Keratinocyte (primary cell): ENCODE results near the gene CCDC27. TPM values are rescaled to one million over a fixed set of nuclear protein-coding genes. Genes with fewer than 3 reads are reported as not detected.

Source experiments
- DNase-seq: peaks from one replicate; pipeline ENCODE4 v3.0.0-alpha.2; 2011; ENCODE audit warnings: low read depth, missing footprints, low spot score
- FAIRE-seq: peaks from 2 replicates; lab custom pipeline; 2011; peaks lifted over from hg19 to GRCh38; lab: Jason Lieb, UNC
- H2AFZ ChIP-seq: 2 replicates; pipeline ENCODE4 v1.6.0; 2012; ENCODE audit warnings: low read length, control low read depth, inconsistent platforms; ENCODE audit not compliant: control insufficient read depth
- H3K27ac ChIP-seq: 2 replicates; pipeline ENCODE4 v1.5.1; 2011; ENCODE audit warnings: low read length; ENCODE audit not compliant: control insufficient read depth, insufficient read depth
- H3K27me3 ChIP-seq: 3 replicates; pipeline ENCODE4 v1.6.0; 2011; ENCODE audit warnings: low read length; ENCODE audit not compliant: control insufficient read depth, insufficient read depth; ENCODE audit errors: extremely low read depth
- H3K36me3 ChIP-seq, 2 experiments: 2 replicates in 1 of 2; 3 replicates in 1 of 2; pipeline ENCODE4 v1.5.1; 2011; ENCODE audit warnings: low read length in 2 of 2, mild to moderate bottlenecking in 1 of 2; ENCODE audit not compliant: control insufficient read depth in 2 of 2, insufficient read depth in 2 of 2; ENCODE audit errors: extremely low read depth in 1 of 2
- H3K4me1 ChIP-seq: 3 replicates; pipeline ENCODE4 v1.5.1; 2011; ENCODE audit warnings: low read length; ENCODE audit not compliant: control insufficient read depth, insufficient read depth; ENCODE audit errors: extremely low read depth
- H3K4me2 ChIP-seq: 3 replicates; pipeline ENCODE4 v1.6.0; 2011; ENCODE audit warnings: low read depth, low read length; ENCODE audit not compliant: control insufficient read depth, insufficient read depth; ENCODE audit errors: extremely low read depth
- H3K4me3 ChIP-seq, 3 experiments: fragments of 200-600 bp in 1 of 3; sonication (generic) in 1 of 3; 2 replicates in 2 of 3; 3 replicates in 1 of 3; pipeline ENCODE4 v1.5.1; 2011 to 2016; ENCODE audit warnings: low read length in 3 of 3, mild to moderate bottlenecking in 3 of 3, control low read depth in 2 of 3, inconsistent platforms in 1 of 3, low read depth in 1 of 3, mixed read lengths in 1 of 3, mixed run types in 1 of 3, moderate library complexity in 1 of 3; ENCODE audit not compliant: control insufficient read depth in 2 of 3, insufficient read depth in 2 of 3; ENCODE audit errors: extremely low read depth in 1 of 3
- H3K79me2 ChIP-seq: 2 replicates; pipeline ENCODE4 v1.6.0; 2012; ENCODE audit warnings: low read length; ENCODE audit not compliant: control insufficient read depth, insufficient read depth
- H3K9ac ChIP-seq: 3 replicates; pipeline ENCODE4 v1.6.0; 2011; ENCODE audit warnings: low read length; ENCODE audit not compliant: control insufficient read depth, insufficient read depth; ENCODE audit errors: extremely low read depth
- H3K9me1 ChIP-seq: 3 replicates; pipeline ENCODE4 v1.6.0; 2011; ENCODE audit warnings: low read length; ENCODE audit not compliant: control insufficient read depth, insufficient read depth; ENCODE audit errors: extremely low read depth
- H3K9me3 ChIP-seq: 2 replicates; pipeline ENCODE4 v1.5.1; 2012; ENCODE audit warnings: low read depth, low read length; ENCODE audit not compliant: control insufficient read depth
- H4K20me1 ChIP-seq: 3 replicates; pipeline ENCODE4 v1.6.0; 2011; ENCODE audit warnings: low read length; ENCODE audit not compliant: control insufficient read depth, insufficient read depth; ENCODE audit errors: extremely low read depth
- EZH2 ChIP-seq: IDR thresholded peaks from one replicate; pipeline ENCODE4 v1.6.1; 2012; ENCODE audit warnings: inconsistent platforms, mild to moderate bottlenecking, low read length, moderate library complexity
- dilution Hi-C: fragments of 300-500 bp; cut with MboI; formaldehyde crosslinking; loops from one replicate; pipeline ENCODE4 v1.7.0; 2020; ENCODE audit warnings: low sequenced_read_pairs; ENCODE audit not compliant: extremely low pct_ligation_motif_present
- polyA plus RNA-seq, 5 experiments: library from polyadenylated mRNA; depleted of rRNA in 3 of 5; stranded (reverse) in 3 of 5; stranded (forward) in 1 of 5; unstranded in 1 of 5; fragments of >200 nt; gene quantifications; 1 replicate in 1 of 5; 2 replicates in 3 of 5; 3 replicates in 1 of 5; pipeline versions ENCODE4 v1.2.1 to v1.2.3, GENCODE V29; 2011 to 2012; ENCODE audit warnings: missing spikeins in 2 of 5, low read depth in 1 of 5, low replicate concordance in 1 of 5
- TF ChIP-seq, protein P1 (sequence below), 3 experiments: IDR thresholded peaks in 1 of 3; conservative IDR thresholded peaks in 1 of 3; optimal IDR thresholded peaks in 1 of 3; 2 replicates in 2 of 3; 3 replicates in 1 of 3; pipeline versions ENCODE3 to v1.5.1; 2011; ENCODE audit warnings: low read length in 3 of 3, mild to moderate bottlenecking in 3 of 3, moderate library complexity in 2 of 3, control low read depth in 1 of 3, inconsistent platforms in 1 of 3; ENCODE audit not compliant: insufficient read depth in 2 of 3; ENCODE audit errors: extremely low read depth in 1 of 3

The CCDC27 gene
- polyA plus RNA-seq, 1 donor (not counting 4 experiments of a cell fraction or from before 2014, with no cell fraction given): not detected

DNA sequence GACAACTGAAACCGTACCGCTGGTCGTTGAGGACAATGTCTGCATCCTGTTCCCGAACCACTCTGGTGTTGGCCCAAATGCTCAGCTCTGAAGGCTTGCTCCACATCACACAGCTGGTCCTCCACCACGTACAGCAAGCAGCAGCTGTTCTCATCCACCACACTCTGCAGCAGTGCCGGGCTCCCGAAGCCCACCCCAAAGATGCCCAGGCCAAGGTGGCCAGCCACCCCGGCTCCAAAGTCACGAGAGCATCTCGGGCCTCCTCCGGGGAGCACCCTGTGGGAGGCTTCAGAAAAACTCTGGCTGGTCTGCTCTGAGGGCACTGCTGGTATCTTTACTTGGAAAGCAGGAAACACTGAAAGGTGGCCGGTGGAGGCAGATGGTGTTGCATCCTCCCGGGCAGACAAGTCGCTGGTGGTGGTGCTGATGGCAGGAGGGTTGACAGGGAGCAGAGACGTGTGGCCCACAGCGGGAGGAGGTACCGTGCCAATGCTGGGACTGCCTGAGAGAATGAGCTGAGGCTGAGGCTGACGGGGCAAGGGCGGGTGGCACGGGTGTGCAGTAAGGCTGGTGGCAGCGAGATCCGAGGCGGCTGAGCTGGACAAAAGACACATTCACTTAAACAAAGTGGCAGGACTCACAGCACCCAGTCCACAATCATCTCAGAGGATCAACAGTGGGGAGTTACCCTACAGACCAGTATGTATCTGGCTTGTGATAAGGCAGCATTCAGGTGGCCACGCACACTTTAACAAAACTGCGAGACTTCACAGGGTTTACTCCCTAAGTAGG, 6.5 kb upstream of the CCDC27 start:
- FAIRE-seq (no peak), DNase-seq (no peak)
- H3K27me3 ChIP-seq: peaks cover 5% of the 10 kb centered on the region
- dilution Hi-C loops: no loop called here
- H3K9me3 ChIP-seq: no peaks in the 10 kb centered on the region
- H3K9ac ChIP-seq: no peak overlapping the region
- peak overlapping the region; percentile 84 for H3K4me2 ChIP-seq
- peaks cover 6 to 8% of the 10 kb centered on the region in 2 experiments for H3K36me3 ChIP-seq
- H3K27ac ChIP-seq: no peak overlapping the region
- H3K4me3 ChIP-seq: peak overlapping the region in 2 of 3 experiments; percentile 56 to 68
- TF ChIP-seq EZH2: no peak
- TF ChIP-seq, protein P1, sequence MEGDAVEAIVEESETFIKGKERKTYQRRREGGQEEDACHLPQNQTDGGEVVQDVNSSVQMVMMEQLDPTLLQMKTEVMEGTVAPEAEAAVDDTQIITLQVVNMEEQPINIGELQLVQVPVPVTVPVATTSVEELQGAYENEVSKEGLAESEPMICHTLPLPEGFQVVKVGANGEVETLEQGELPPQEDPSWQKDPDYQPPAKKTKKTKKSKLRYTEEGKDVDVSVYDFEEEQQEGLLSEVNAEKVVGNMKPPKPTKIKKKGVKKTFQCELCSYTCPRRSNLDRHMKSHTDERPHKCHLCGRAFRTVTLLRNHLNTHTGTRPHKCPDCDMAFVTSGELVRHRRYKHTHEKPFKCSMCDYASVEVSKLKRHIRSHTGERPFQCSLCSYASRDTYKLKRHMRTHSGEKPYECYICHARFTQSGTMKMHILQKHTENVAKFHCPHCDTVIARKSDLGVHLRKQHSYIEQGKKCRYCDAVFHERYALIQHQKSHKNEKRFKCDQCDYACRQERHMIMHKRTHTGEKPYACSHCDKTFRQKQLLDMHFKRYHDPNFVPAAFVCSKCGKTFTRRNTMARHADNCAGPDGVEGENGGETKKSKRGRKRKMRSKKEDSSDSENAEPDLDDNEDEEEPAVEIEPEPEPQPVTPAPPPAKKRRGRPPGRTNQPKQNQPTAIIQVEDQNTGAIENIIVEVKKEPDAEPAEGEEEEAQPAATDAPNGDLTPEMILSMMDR (optimal IDR thresholded peaks at IDR 0.05 in 1 of 3, IDR thresholded peaks at IDR 0.05 in 1 of 3, conservative IDR thresholded peaks at IDR 0.05 in 1 of 3; ENCODE audit: extremely low read depth in 1 of 3, insufficient read depth in 2 of 3, low read length in 3 of 3): no peak
- no peaks in the 10 kb centered on the region for H3K79me2 ChIP-seq
- H3K4me1 ChIP-seq: peaks cover 17% of the 10 kb centered on the region
- no peaks in the 10 kb centered on the region for H4K20me1 ChIP-seq
- peaks cover 2% of the 10 kb centered on the region for H3K9me1 ChIP-seq
- no peak overlapping the region for H2AFZ ChIP-seq

DNA sequence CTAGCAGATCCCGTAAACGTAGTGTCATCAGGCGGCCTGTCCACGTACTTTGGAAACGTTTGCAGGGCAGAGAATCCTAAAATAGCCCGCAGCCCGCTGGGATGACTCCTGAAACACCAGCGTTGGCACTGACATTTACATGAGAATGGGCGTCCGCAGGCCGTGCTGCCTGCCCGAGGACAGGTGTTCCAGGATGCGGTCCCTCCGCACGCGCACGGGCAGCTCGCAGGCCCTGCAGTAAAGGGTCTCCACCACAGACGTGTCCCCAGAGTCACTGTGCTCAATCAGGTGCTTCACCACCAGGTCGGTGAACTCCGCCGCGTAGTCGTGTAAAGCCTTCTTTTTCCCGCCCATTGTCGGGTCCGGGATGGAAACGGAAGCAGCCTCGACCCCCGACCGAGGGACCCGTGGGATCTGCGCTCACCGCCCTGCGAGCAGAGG, 5.8 kb upstream of the CCDC27 start:
- H3K4me1 ChIP-seq: peaks cover 17% of the 10 kb centered on the region
- H4K20me1 ChIP-seq: no peaks in the 10 kb centered on the region
- H3K79me2 ChIP-seq: no peaks in the 10 kb centered on the region
- H3K36me3 ChIP-seq: peaks cover 6 to 7% of the 10 kb centered on the region in 2 experiments
- dilution Hi-C loops: no loop called here
- TF ChIP-seq, protein P1 (optimal IDR thresholded peaks at IDR 0.05 in 1 of 3, IDR thresholded peaks at IDR 0.05 in 1 of 3, conservative IDR thresholded peaks at IDR 0.05 in 1 of 3; ENCODE audit: extremely low read depth in 1 of 3, insufficient read depth in 2 of 3, low read length in 3 of 3): no peak
- TF ChIP-seq EZH2: no peak
- H3K27me3 ChIP-seq: peaks cover 5% of the 10 kb centered on the region
- no peaks in the 10 kb centered on the region for H3K9me3 ChIP-seq
- peak overlapping the region; percentile 54 for H3K9ac ChIP-seq
- H3K4me3 ChIP-seq: peak overlapping the region; percentile 56 to 68 (median 61)
- DNase-seq (no peak), FAIRE-seq (no peak)
- H3K4me2 ChIP-seq: peak overlapping the region; percentile 84
- no peak overlapping the region for H3K27ac ChIP-seq
- H3K9me1 ChIP-seq: peaks cover 2% of the 10 kb centered on the region
- H2AFZ ChIP-seq: peak overlapping the region; percentile 10
